Measurements from ENCODE around the gene RNF214. TPM values are rescaled to one million over a fixed set of nuclear protein-coding genes. Genes with fewer than 3 reads are reported as not detected.

Gene RNF214
- polyA plus RNA-seq, 1 donor from 2014 or later: 7.6 TPM

GRCh38 chr11:117305145-117305544 lies 72.7 kb downstream of the RNF214 start:
- Histone ChIP-seq H4K20me1 (ENCODE audit: insufficient read depth) (no peaks in the 10 kb centered on the region), H3K4me2 (ENCODE audit: low read length) (no peak overlapping the region), H3K9me3 (ENCODE audit: low read length) (no peaks in the 10 kb centered on the region), H3K4me3 (ENCODE audit: low read length) (no peak overlapping the region), H3K27ac (ENCODE audit: low read length) (no peak overlapping the region), H3F3A (ENCODE audit: insufficient read depth, low read length, poor library complexity, severe bottlenecking) (no peaks in the 10 kb centered on the region), H3K36me3 (ENCODE audit: insufficient read depth, low read length) (no peaks in the 10 kb centered on the region), H2AFZ (ENCODE audit: low read depth, low read length) (no peak overlapping the region), H3K27me3 (ENCODE audit: insufficient read depth, low read depth, low read length) (no peaks in the 10 kb centered on the region), H3K9ac (ENCODE audit: low read length) (no peak overlapping the region), H3K9me2 (ENCODE audit: insufficient read depth, low read length) (no peaks in the 10 kb centered on the region), H3K79me2 (replicated peaks; ENCODE audit: insufficient read depth, low read length) (no peaks in the 10 kb centered on the region)
- TF ChIP-seq REST (IDR thresholded peaks at IDR 0.05; ENCODE audit: borderline replicate concordance): no peak
- TF ChIP-seq RAD21 (conservative IDR thresholded peaks at IDR 0.05): no peak
- no peak for TF ChIP-seq SMC3 (conservative IDR thresholded peaks at IDR 0.05; ENCODE audit: poor library complexity)
- no peak for TF ChIP-seq CTCF (IDR thresholded peaks at IDR 0.05; ENCODE audit: poor library complexity, severe bottlenecking)

- Histone ChIP-seq H3K4me2 (ENCODE audit: low read length) (no peak overlapping the region), H3F3A (ENCODE audit: insufficient read depth, low read length, poor library complexity, severe bottlenecking) (no peaks in the 10 kb centered on the region), H4K20me1 (ENCODE audit: insufficient read depth) (no peaks in the 10 kb centered on the region), H3K36me3 (ENCODE audit: insufficient read depth, low read length) (no peaks in the 10 kb centered on the region), H3K9me2 (ENCODE audit: insufficient read depth, low read length) (no peaks in the 10 kb centered on the region), H3K9me3 (ENCODE audit: low read length) (no peaks in the 10 kb centered on the region), H3K27me3 (ENCODE audit: insufficient read depth, low read depth, low read length) (no peaks in the 10 kb centered on the region), H3K79me2 (replicated peaks; ENCODE audit: insufficient read depth, low read length) (no peaks in the 10 kb centered on the region), H2AFZ (ENCODE audit: low read depth, low read length) (no peak overlapping the region), H3K9ac (ENCODE audit: low read length) (no peak overlapping the region), H3K27ac (ENCODE audit: low read length) (no peak overlapping the region), H3K4me3 (ENCODE audit: low read length) (no peak overlapping the region)
- TF ChIP-seq CTCF (IDR thresholded peaks at IDR 0.05; ENCODE audit: poor library complexity, severe bottlenecking): no peak
- TF ChIP-seq MXI1 (conservative IDR thresholded peaks at IDR 0.05; ENCODE audit: poor library complexity, severe bottlenecking): no peak
- no peak for TF ChIP-seq RAD21 (conservative IDR thresholded peaks at IDR 0.05)
- TF ChIP-seq REST (IDR thresholded peaks at IDR 0.05; ENCODE audit: borderline replicate concordance): no peak
- TF ChIP-seq SMC3 (conservative IDR thresholded peaks at IDR 0.05; ENCODE audit: poor library complexity): no peak
- no peak for TF ChIP-seq TAF1 (IDR thresholded peaks at IDR 0.05; ENCODE audit: low read depth)
- TF ChIP-seq EZH2 (IDR thresholded peaks at IDR 0.05; ENCODE audit: borderline replicate concordance, insufficient read depth, low read length, poor library complexity, severe bottlenecking): no peak
- no peak for TF ChIP-seq EP300 (conservative IDR thresholded peaks at IDR 0.05; ENCODE audit: poor library complexity, severe bottlenecking)
- no peak for TF ChIP-seq POLR2AphosphoS5 (IDR thresholded peaks at IDR 0.05)
These were observed 76.8 kb downstream of the RNF214 start for GRCh38 chr11:117309310-117309709.
